ENCODE results near the gene RRP1B.
A peak's percentile ranks its signal among the peaks of the same experiment; 100 is the strongest.

Gene RRP1B

DNA sequence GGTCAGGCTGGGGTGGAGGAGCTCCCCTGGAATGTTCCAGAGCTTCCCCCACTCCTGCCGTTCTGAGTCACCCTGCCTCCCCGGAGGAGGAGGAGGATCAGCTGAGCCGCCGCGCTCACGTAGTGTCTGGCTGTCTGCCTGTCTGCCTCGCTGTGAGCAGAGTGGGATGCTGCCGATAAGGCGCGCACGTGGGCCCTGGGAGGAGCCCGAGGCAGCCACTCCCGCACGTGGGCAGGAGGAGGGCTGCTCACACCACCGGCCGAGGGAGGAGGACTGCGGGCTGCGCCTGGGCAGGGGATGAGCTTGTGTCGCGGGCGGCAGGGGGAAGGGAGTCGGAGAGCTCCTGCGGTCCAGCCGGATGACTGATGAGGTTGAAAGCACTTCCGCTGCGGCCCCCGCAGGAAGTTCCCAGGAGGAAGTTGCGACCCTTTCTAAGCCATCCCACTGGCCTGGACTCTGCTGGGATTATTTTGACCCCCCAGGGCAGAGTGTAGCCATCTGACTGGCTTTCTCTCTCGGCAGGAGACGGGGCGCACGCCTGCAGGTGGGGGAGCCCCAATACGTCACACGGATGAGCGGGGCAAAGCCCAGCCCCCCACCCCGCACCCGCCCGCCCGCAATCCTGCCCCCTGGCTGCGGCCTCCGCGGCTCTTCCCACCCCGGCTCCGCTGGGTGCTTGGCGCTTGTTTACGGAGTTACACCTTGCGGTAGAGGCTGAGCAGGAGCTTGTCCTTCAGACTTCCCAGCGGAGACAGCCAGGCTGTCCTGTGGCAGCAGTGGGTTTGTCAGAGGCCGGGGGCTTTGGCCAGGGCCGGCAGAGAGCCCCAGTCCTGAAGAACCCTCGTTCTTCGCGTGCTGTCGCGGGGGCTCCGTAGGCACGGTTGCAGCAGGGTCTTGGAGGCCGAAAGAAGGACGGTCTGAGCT lies 69.4 kb downstream of the RRP1B start:
- peak; percentile 83 for DNase-seq

- no peak for DNase-seq
Observed at GRCh38 chr21:43731476-43731875, 72.1 kb downstream of the RRP1B start.

DNA sequence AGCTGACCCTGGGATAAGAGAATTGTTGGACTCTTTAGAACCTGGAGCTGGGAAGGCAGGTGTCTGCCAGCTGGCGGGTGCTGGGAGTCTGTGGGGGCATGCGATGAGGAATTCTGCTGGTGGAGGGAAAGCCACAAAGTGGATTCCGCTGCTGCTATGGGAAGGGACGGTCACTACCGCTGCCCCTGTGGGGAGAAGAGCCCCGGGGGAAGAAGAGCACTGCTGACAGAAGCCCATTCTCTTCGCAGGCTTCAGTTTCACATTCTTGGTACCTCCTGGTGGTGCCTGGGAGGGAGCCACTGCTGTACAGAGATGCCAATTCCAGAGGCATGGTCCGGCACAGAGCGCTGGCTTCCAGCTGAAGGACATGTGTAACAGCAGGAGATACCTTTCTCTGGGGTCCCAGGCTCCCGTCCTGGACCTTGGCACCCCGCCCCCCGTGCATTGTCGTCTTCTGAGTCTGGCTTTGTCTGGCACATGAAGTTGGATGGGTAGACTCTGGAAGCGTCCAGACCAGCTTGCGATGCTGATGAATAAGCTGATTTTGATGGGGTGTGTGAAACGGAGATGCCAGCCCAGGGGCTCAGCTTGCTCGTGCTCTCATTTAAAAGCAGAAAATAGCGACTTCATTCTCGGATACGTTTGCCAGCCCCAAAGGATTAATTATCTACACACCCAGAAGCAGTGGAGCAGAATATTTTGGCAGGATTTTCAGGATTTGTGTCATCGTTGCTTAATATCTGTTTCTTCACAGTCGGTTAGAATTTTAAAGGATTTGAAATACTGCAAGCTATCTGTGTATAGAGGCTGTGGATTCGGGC lies 72.7 kb downstream of the RRP1B start:
- DNase-seq = no peak

DNA sequence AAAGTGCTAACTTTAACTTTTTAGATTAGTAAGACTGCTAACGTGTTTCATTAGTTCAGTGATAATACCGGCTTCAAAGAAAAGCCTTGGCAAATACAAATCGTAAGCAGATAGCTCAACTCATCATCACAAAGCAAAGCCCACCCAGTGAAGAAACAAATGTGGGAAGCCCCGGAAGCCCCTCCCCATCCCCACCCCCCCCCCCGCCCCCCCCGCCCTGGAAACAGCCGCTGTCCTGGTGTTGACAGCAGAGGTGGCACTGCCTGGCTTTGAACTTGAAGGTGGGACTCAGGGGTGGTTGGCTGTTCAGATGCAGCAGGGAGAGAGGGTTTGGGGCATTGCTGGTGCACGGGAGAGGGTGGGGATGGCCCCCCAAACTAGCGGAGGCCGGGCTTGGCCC lies 73.7 kb downstream of the RRP1B start:
- DNase-seq = peak; percentile 48

GRCh38 chr21:43733529-43734071 lies 74.2 kb downstream of the RRP1B start:
- DNase-seq = peak; percentile 51

DNA sequence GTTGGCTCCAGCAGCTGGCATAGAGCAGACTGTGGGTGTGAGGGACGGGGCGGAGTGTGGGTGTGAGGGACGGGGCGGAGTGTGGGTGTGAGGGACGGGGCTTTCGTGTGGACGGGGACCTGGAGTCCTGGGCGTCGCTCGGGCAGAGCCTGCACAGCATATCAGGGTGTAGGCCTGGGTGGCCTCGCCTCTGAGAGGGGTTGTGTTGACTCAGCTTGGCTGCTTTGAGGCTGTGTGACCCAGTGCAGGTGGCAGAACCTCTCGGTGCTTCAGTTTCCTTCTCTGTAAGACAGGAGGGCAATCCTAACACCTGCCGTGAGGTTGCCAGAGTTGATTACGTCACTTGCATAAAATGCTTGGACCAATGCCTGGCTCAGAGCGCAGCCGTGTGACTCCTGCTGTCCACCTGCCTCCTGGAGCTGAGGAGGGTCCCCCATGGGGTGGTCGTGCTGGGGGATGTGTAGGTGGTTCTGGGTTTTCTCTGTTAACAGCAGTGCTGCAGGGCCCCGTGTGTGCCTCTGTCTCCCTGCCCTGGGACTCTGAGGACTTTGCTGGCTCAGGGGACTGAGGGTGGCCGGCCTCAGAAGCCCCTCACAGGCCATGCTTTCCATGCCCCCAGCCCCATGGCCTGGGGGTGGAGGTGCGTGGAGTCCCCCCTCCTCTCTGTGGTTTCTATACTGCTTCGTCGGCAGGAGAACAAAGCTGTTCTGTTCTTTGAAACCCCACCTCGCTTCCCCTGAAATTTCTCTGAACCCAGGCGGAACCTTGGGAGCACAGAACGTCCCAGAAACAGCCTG lies 75.0 kb downstream of the RRP1B start:
- DNase-seq = no peak

GRCh38 chr21:43734928-43735229 lies 75.5 kb downstream of the RRP1B start:
- DNase-seq = no peak

GRCh38 chr21:43735236-43736091 lies 76.1 kb downstream of the RRP1B start:
- DNase-seq = no peak

GRCh38 chr21:43736224-43736883 lies 77.0 kb downstream of the RRP1B start:
- DNase-seq = no peak

- DNase-seq = no peak
Observed at GRCh38 chr21:43737158-43737950, 78.0 kb downstream of the RRP1B start.

GRCh38 chr21:43739621-43740435 lies 80.5 kb downstream of the RRP1B start:
- no peak for DNase-seq

DNA sequence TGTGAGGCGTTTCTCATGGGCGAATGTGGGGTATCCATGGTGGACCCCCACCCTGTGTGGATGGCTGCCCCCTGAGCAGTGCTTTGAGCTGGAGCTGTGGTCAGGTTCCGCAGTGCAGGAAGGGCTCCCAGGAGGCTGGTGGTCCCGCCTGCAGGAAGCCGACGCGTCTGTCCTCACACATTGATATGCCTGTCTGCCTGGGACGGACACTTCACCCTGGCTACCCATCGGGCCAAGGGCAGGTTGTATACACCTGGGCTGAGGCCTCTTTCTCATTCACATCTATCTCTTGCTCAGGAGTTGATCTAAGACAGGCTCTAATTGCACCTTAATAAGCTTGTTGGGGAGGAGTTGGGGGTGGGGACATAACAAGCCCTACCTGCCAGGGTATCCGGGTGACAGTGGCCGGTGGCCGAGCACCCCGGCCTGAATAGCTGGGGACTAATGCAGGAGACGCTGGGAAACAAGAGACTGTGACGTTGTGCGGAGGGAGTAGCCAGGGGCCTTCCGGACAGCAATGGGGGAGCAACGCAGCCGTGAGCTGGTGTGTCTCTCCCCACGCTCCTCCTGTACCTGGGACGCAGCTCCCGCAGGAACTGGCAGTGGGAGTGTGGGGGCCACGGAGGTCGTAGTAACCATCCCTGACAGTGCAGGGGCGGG lies 81.3 kb downstream of the RRP1B start:
- DNase-seq = no peak

DNA sequence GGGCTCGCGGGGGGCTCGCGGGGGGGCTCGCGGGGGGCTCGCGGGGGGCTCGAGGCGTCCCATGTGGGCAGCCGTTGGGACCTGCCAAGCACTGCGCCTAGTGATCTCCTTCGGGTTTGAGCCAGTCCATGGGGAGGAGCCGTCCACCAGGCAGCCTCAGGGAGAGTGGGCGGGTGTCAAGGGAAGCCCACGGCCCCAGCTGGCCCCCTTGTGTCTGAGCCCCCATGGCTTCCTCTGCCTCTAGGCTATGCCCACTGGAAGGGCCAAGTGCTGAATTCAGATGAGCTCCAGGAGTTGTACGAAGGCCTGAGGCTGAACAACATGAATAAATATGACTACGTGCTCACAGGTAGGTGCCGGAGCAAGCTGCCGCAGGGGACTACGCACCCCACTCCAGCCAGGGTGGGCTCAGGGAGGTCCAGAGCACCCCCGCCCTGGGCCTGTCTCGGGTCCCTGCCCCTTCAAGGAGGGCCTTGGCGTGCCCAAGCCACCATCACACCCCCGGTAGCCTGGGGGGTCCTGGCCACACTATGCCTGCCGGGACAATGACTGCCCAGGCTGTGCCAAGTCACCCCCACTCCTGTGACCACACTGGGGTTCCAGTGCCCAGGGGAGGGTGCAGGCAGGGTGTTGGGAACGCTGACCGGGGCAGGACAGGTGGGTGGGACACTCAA lies 82.2 kb downstream of the RRP1B start:
- DNase-seq = no peak

DNA sequence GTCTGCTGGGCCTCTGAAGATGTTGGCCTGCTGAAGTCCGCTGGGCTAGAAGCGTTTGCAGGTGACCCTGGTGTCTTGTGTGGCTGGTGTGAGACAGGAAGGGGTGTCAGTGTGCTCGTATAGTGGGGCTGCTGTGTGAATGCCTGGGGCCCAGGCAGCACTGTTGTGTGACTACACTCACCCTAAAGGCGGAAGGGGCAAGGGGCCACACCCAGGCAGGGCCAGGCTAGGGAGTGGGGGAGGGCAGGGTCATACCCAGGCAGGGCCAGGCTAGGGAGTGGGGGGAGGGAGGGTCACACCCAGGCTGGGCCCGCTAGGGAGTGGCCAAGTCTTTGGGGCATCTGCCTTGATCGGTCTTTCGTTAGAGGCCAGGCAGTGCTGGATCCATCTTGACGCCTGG lies 84.6 kb downstream of the RRP1B start:
- DNase-seq = no peak

GRCh38 chr21:43744725-43745124 lies 85.4 kb downstream of the RRP1B start:
- no peak for DNase-seq

Measured in activated T-cell treated with anti-CD3 and anti-CD28 coated beads, Interleukin-2, amount 50 U/mL, for 1 hour (primary cell).